Adrenal gland (tissue), 12 donors: ENCODE results near the gene FMC1. TPM values are rescaled to one million over a fixed set of nuclear protein-coding genes. Genes with fewer than 3 reads are reported as not detected.

Experiments used
- DNase-seq, 7 donors: peaks; one replicate each; pipeline ENCODE4 v3.0.0-alpha.2; 2019 to 2020
- H3K27ac ChIP-seq, 5 donors: fragments of 200-600 bp; sonication (generic) in 4 of 5; 1 replicate in 3 of 5; 2 replicates in 2 of 5; pipeline versions ENCODE4 v1.5.1 to v1.8.0; 2016 to 2020; ENCODE audit warnings: mild to moderate bottlenecking in 1 of 5
- H3K27me3 ChIP-seq: fragments of 200-600 bp; 2 replicates; pipeline ENCODE4 v1.8.0; 2021
- H3K36me3 ChIP-seq, 2 donors: fragments of 200-600 bp; replicated peaks in 1 of 2; 1 replicate in 1 of 2; 2 replicates in 1 of 2; pipeline versions ENCODE4 v1.5.1 to v1.8.0; 2018 to 2022
- H3K4me1 ChIP-seq, 2 donors: fragments of 200-600 bp; replicated peaks in 1 of 2; 1 replicate in 1 of 2; 2 replicates in 1 of 2; pipeline versions ENCODE4 v1.5.1 to v1.8.0; 2018 to 2021
- H3K4me3 ChIP-seq, 4 donors: fragments of 200-600 bp; sonication (generic) in 3 of 4; one replicate each; pipeline ENCODE4 v1.5.1; 2016 to 2018
- H3K9me3 ChIP-seq, 3 donors: fragments of 200-600 bp; sonication (generic) in 1 of 3; replicated peaks in 1 of 3; 1 replicate in 2 of 3; 2 replicates in 1 of 3; pipeline versions ENCODE4 v1.5.1 to v1.8.0; 2016 to 2021
- CTCF ChIP-seq, 6 experiments: fragments of 450-650 bp in 4 of 6; fragments of 200-600 bp in 2 of 6; sonication (generic) in 1 of 6; IDR thresholded peaks; 1 replicate in 5 of 6; 2 replicates in 1 of 6; pipeline versions ENCODE4 v1.5.1 to v1.8.0; 2016 to 2021; ENCODE audit warnings: antibody characterized with exemption in 6 of 6, mild to moderate bottlenecking in 2 of 6, moderate library complexity in 1 of 6
- POLR2A ChIP-seq, 2 donors: fragments of 450-650 bp; IDR thresholded peaks; one replicate each; pipeline ENCODE4 v1.6.1; 2017; ENCODE audit warnings: antibody characterized with exemption in 2 of 2, mild to moderate bottlenecking in 2 of 2, moderate library complexity in 1 of 2
- WGBS, 4 donors: extraction: QIAGEN DNeasy Blood & Tissue Kit in 2 of 4; methylation state at CpG; one replicate each; pipeline versions ENCODE4 v1.1.5 to v1.1.7; 2013 to 2017; 5-methylcytosine and 5-hydroxymethylcytosine counted together
- intact Hi-C, 2 donors: fragments of 100-400 bp; cut with DNase I; formaldehyde crosslinking; loops; one replicate each; pipeline versions ENCODE4 v1.14.1 to v1.15.0; 2022 to 2023
- polyA plus RNA-seq, 3 donors: library from polyadenylated mRNA; stranded (reverse); fragments of 200-250 nt in 2 of 3; fragments of 350-450 nt in 1 of 3; fragmentation: Illumina TruSeq in 1 of 3; extraction: RNeasy Lipid Tissue Mini Kit (QIAGEN cat#74804) in 1 of 3; gene quantifications; one replicate each; pipeline ENCODE4 v1.2.3, GENCODE V29; 2013 to 2014
- total RNA-seq, 9 donors: library from RNA; depleted of rRNA in 4 of 9; stranded (reverse); fragments of >200 nt in 4 of 9; fragments of 120-200 nt in 1 of 9; fragmentation: NEBNext Ultra II Directional in 1 of 9; extraction: Animal tissue kit (Norgen Biotek cat#: 25700) in 1 of 9; gene quantifications; one replicate each; pipeline versions ENCODE4 v1.1.0 to v1.2.4, GENCODE V29; 2013 to 2023
- donor health status: healthy with polysubstance abuse.
- donor health status: Bipolar disorder and iron deficiency.
- donor health status: DM: yes; HTN: yes; CAD: no.
- donor health status: DM: no; HTN: no; CAD: no.
- donor health status: DM: no; HTN: no; CAD: no.
- donor health status: DM: yes; HTN: yes; CAD: no.

The FMC1 gene
- total and polyA plus RNA-seq, 12 donors: 10.0 to 98.6 (median 23.6) TPM

DNA sequence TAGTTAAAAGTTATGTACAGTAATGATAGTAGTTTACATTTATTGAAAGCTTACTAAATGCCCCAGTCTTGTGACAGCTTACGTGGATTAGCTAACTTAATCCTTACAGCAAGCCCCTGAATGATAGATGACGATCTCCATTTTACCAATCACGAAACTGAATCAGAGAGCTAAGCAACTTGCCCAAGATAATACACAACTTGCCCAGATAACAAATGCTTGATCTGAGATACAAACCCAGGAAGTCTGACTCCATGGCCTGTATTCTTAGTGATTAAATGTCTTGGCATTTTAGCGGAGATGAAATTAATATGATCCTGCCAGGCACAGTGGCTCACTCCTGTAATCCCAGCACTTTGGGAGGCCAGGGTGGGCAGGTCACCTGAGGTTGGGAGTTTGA lies 46.9 kb upstream of the FMC1 start:
- H3K9me3 ChIP-seq: no peaks in the 10 kb centered on the region
- no peaks in the 10 kb centered on the region for H3K4me1 ChIP-seq
- TF ChIP-seq CTCF (IDR thresholded peaks at IDR 0.05) (no peak), POLR2A (IDR thresholded peaks at IDR 0.05) (no peak)
- intact Hi-C loops: no loop called here
- 95 to 99% (median 98%) methylated on average over 3 to 4 of the region's 4 CpGs for WGBS, 4 donors
- no peak for DNase-seq
- H3K27me3 ChIP-seq: no peaks in the 10 kb centered on the region
- no peak overlapping the region for H3K27ac ChIP-seq
- no peak overlapping the region for H3K4me3 ChIP-seq
- peaks cover 0 to 27% of the 10 kb centered on the region in 2 donors for H3K36me3 ChIP-seq

DNA sequence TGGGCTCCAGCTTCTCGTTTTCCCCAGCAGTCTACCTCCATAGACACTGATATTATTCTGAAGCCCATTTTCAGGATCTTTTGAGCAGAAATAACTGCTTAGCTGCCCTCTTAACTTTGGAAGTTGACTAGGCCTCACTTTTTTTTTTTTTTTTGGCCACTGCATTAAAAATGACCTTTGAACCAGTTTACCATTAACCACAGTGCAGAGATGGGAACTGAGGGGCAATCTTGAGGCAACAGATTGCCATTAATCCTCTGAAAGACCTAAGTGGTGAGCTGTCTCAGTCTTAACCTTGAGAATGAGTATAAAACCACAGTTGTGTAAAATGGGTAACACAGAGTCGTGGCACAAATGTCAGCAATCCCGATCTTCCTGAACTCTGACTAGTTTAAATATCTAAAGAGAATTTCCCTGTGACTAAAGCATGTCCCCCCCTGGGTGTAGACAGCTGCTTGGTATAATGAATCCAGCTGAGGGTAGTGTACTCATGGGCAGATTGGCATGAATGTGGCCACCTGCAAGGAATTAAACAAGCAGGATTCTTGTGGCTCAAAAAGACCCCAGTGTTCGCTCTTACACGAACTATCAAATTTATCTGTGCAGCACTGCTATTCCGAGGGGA lies 46.1 kb upstream of the FMC1 start:
- H3K27me3 ChIP-seq: no peaks in the 10 kb centered on the region
- H3K36me3 ChIP-seq: peaks cover 0 to 32% of the 10 kb centered on the region in 2 donors

GRCh38 chr7:139297795-139298194 lies 43.3 kb upstream of the FMC1 start:
- Histone ChIP-seq H3K9me3 (no peaks in the 10 kb centered on the region), H3K27ac (no peak overlapping the region), H3K4me3 (no peak overlapping the region), H3K27me3 (no peaks in the 10 kb centered on the region), H3K4me1 (no peaks in the 10 kb centered on the region), H3K36me3 (peaks cover 0 to 33% of the 10 kb centered on the region in 2 donors)
- no peak for TF ChIP-seq CTCF (IDR thresholded peaks at IDR 0.05)
- no peak for TF ChIP-seq POLR2A (IDR thresholded peaks at IDR 0.05)
- intact Hi-C loops: no loop called here
- DNase-seq: no peak
- 72 to 79% (median 75%) methylated on average over 6 of the region's 6 CpGs for WGBS, 4 donors

More for the DNA sequence above, 46.1 kb upstream of the FMC1 start:
- H3K4me1 ChIP-seq: no peaks in the 10 kb centered on the region
- no peaks in the 10 kb centered on the region for H3K9me3 ChIP-seq
- WGBS, 4 donors: 87 to 91% (median 89%) methylated on average over 6 of the region's 6 CpGs
- H3K4me3 ChIP-seq: no peak overlapping the region
- DNase-seq: no peak
- no peak overlapping the region for H3K27ac ChIP-seq
- intact Hi-C loops: no loop called here
- TF ChIP-seq POLR2A (IDR thresholded peaks at IDR 0.05): no peak

DNA sequence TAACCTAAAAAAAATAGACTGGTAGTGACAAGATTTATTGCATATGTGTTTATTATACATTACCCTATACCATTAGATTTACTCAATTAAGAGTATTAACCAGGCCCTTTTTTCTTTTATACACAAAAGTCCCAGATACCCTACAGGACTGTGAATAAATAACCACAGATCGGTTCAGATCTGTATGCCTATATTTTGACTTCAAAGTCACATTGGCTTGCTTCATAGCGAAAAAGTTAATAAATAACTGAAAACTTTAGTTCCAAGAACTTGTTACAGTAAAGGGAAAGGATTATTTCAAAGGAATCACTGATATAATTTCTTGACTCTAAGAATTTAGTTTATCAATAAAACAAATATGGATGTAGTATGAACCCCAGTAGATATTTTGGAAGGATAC lies 41.8 kb upstream of the FMC1 start:
- intact Hi-C loops: no loop called here
- TF ChIP-seq POLR2A (IDR thresholded peaks at IDR 0.05): no peak
- TF ChIP-seq CTCF (IDR thresholded peaks at IDR 0.05): no peak
- WGBS, 4 donors: 97 to 100% (median 99%) methylated on average over 2 of the region's 2 CpGs
- no peak for DNase-seq
- Histone ChIP-seq H3K9me3 (no peaks in the 10 kb centered on the region), H3K4me3 (no peak overlapping the region), H3K27ac (no peak overlapping the region), H3K36me3 (peaks cover 0 to 26% of the 10 kb centered on the region in 2 donors), H3K27me3 (no peaks in the 10 kb centered on the region), H3K4me1 (no peaks in the 10 kb centered on the region)

DNA sequence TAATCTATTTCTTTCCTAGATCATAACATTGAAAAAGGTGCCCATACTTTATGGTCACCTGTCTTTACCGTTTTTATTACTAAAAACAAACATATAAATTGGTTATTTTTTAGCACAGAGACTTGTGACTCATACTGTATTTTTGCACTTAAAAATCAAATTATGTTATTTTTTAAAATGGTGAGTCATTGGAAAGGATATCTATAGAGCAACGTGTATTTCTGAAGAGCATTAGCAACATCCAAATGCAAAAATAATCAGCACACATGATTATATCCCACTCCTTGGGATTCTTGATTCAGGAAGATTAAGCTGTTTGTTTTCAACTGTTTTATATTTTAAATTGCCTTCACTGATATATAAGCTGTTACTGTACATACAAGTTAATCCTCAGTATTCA lies 40.7 kb upstream of the FMC1 start:
- Histone ChIP-seq H3K4me3 (no peak overlapping the region), H3K36me3 (peaks cover 0 to 21% of the 10 kb centered on the region in 2 donors), H3K27ac (no peak overlapping the region), H3K9me3 (no peaks in the 10 kb centered on the region), H3K4me1 (no peaks in the 10 kb centered on the region), H3K27me3 (no peaks in the 10 kb centered on the region)
- DNase-seq: no peak
- intact Hi-C loops: no loop called here
- 84 to 90% (median 90%) methylated on average over 2 of the region's 2 CpGs for WGBS, 4 donors
- TF ChIP-seq POLR2A (IDR thresholded peaks at IDR 0.05) (no peak), CTCF (IDR thresholded peaks at IDR 0.05) (no peak)
